ENCODE measurements around the gene KRT25.

The KRT25 gene

GRCh38 chr17:40702271-40702670 is 52.9 kb downstream of the KRT25 start:
- no peak for DNase-seq (ENCODE audit: low spot score)
- TF ChIP-seq, protein P1, sequence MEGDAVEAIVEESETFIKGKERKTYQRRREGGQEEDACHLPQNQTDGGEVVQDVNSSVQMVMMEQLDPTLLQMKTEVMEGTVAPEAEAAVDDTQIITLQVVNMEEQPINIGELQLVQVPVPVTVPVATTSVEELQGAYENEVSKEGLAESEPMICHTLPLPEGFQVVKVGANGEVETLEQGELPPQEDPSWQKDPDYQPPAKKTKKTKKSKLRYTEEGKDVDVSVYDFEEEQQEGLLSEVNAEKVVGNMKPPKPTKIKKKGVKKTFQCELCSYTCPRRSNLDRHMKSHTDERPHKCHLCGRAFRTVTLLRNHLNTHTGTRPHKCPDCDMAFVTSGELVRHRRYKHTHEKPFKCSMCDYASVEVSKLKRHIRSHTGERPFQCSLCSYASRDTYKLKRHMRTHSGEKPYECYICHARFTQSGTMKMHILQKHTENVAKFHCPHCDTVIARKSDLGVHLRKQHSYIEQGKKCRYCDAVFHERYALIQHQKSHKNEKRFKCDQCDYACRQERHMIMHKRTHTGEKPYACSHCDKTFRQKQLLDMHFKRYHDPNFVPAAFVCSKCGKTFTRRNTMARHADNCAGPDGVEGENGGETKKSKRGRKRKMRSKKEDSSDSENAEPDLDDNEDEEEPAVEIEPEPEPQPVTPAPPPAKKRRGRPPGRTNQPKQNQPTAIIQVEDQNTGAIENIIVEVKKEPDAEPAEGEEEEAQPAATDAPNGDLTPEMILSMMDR (IDR thresholded peaks at IDR 0.05): no peak
- no peak overlapping the region for H3K27ac ChIP-seq
- H3K4me3 ChIP-seq: no peak overlapping the region

- no peak for DNase-seq (ENCODE audit: low spot score)
- TF ChIP-seq, protein P1 (IDR thresholded peaks at IDR 0.05): no peak
- no peak overlapping the region for H3K27ac ChIP-seq
- H3K4me3 ChIP-seq: no peak overlapping the region
Observed at GRCh38 chr17:40699853-40700252, 55.3 kb downstream of the KRT25 start.

GRCh38 chr17:40699371-40699770 is 55.8 kb downstream of the KRT25 start:
- no peak overlapping the region for H3K27ac ChIP-seq
- H3K4me3 ChIP-seq: no peak overlapping the region
- no peak for DNase-seq (ENCODE audit: low spot score)
- TF ChIP-seq, protein P1 (IDR thresholded peaks at IDR 0.05): no peak

Data from coronary artery (tissue), 2 donors.